Immature natural killer cell (primary cell): ENCODE data around the gene ARHGEF3. TPM values are rescaled to one million over a fixed set of nuclear protein-coding genes. Genes with fewer than 3 reads are reported as not detected.

Experiments
- DNase-seq, 3 donors: peaks; one replicate each; pipeline ENCODE4 v3.0.0; 2022; ENCODE audit warnings: mixed read lengths in 1 of 3
- H3K27ac Mint-ChIP-seq, 6 donors: one replicate each; pipeline ENCODE4 v1.8.0; 2020; ENCODE audit warnings: mixed read lengths in 6 of 6, mild to moderate bottlenecking in 5 of 6, inconsistent platforms in 4 of 6, moderate library complexity in 3 of 6
- H3K27me3 Mint-ChIP-seq, 3 donors: one replicate each; pipeline ENCODE4 v1.8.0; 2020 to 2021; ENCODE audit warnings: low read depth in 3 of 3, mild to moderate bottlenecking in 3 of 3, mixed read lengths in 3 of 3, moderate library complexity in 3 of 3, inconsistent platforms in 1 of 3
- H3K36me3 Mint-ChIP-seq, 3 donors: one replicate each; pipeline ENCODE4 v1.8.0; 2020; ENCODE audit warnings: mixed read lengths in 3 of 3, inconsistent platforms in 2 of 3, mild to moderate bottlenecking in 2 of 3
- H3K4me1 Mint-ChIP-seq, 2 donors: one replicate each; pipeline ENCODE4 v1.8.0; 2020; ENCODE audit warnings: inconsistent platforms in 2 of 2, mild to moderate bottlenecking in 2 of 2, mixed read lengths in 2 of 2, moderate library complexity in 1 of 2
- H3K4me3 Mint-ChIP-seq, 5 donors: one replicate each; pipeline ENCODE4 v1.8.0; 2020; ENCODE audit warnings: mild to moderate bottlenecking in 5 of 5, mixed read lengths in 5 of 5, inconsistent platforms in 3 of 5, moderate library complexity in 3 of 5
- H3K9me3 Mint-ChIP-seq, 6 donors: one replicate each; pipeline ENCODE4 v1.8.0; 2020; ENCODE audit warnings: mild to moderate bottlenecking in 6 of 6, mixed read lengths in 6 of 6, inconsistent platforms in 4 of 6, moderate library complexity in 3 of 6
- polyA plus RNA-seq, 3 donors: library from polyadenylated mRNA; unstranded; fragments of 300-500 nt; fragmentation: Illumina TruSeq; gene quantifications; one replicate each; pipeline ENCODE4 v1.2.3, GENCODE V29; 2021

The ARHGEF3 gene
- polyA plus RNA-seq: 100 to 1,000 TPM; 110 to 197 (median 136) TPM

- H3K27ac Mint-ChIP-seq: peak within 1 kb of the TSS; percentile 90 to 96 (median 94)
- H3K4me1 Mint-ChIP-seq: peaks cover 33 to 43% of the 10 kb centered on the region in 2 donors
- H3K9me3 Mint-ChIP-seq: no peaks in the 10 kb centered on the region
- peaks cover 0 to 4% (median 4%) of the 10 kb centered on the region in 3 donors for H3K27me3 Mint-ChIP-seq
- peak within 1 kb of the TSS; percentile 95 to 100 (median 97) for H3K4me3 Mint-ChIP-seq
- DNase-seq: peak; percentile 85 to 88 (median 88)
- peaks cover 0 to 11% (median 5%) of the 10 kb centered on the region in 3 donors for H3K36me3 Mint-ChIP-seq
Measured at GRCh38 chr3:56801662-56802377, at the start of gene ARHGEF3. ARHGEF3 (minus strand) TSS chr3:56801949; CDS start chr3:56801798, 151 bp downstream.

- no peaks in the 10 kb centered on the region for H3K9me3 Mint-ChIP-seq
- H3K4me1 Mint-ChIP-seq: no peaks in the 10 kb centered on the region
- peaks cover 0 to 3% (median 0%) of the 10 kb centered on the region in 3 donors for H3K36me3 Mint-ChIP-seq
- no peak overlapping the region for H3K27ac Mint-ChIP-seq
- peaks cover 0 to 1% (median under 1%) of the 10 kb centered on the region in 3 donors for H3K27me3 Mint-ChIP-seq
- H3K4me3 Mint-ChIP-seq: no peak overlapping the region
- DNase-seq: no peak
Measured at GRCh38 chr3:56849698-56850097, 47.9 kb upstream of the ARHGEF3 start.

GRCh38 chr3:56845505-56845904, 43.8 kb upstream of the ARHGEF3 start:
- no peaks in the 10 kb centered on the region for H3K9me3 Mint-ChIP-seq
- no peaks in the 10 kb centered on the region for H3K4me1 Mint-ChIP-seq
- peaks cover 0 to 1% (median 0%) of the 10 kb centered on the region in 3 donors for H3K27me3 Mint-ChIP-seq
- H3K27ac Mint-ChIP-seq: no peak overlapping the region
- DNase-seq: no peak
- H3K36me3 Mint-ChIP-seq: peaks cover 0 to 4% (median 0%) of the 10 kb centered on the region in 3 donors
- no peak overlapping the region for H3K4me3 Mint-ChIP-seq

GRCh38 chr3:56844536-56844935, 42.8 kb upstream of the ARHGEF3 start:
- Mint-ChIP-seq H3K4me1 (no peaks in the 10 kb centered on the region), H3K4me3 (no peak overlapping the region), H3K36me3 (peaks cover 0 to 4% (median 0%) of the 10 kb centered on the region in 3 donors), H3K27me3 (peaks cover 0 to 2% (median 1%) of the 10 kb centered on the region in 3 donors), H3K9me3 (no peaks in the 10 kb centered on the region), H3K27ac (no peak overlapping the region)
- DNase-seq: no peak

GRCh38 chr3:56839784-56840715, 38.3 kb upstream of the ARHGEF3 start:
- Mint-ChIP-seq H3K4me1 (peaks cover 2 to 7% of the 10 kb centered on the region in 2 donors), H3K36me3 (peaks cover 0 to 8% (median 3%) of the 10 kb centered on the region in 3 donors), H3K4me3 (no peak overlapping the region), H3K9me3 (no peaks in the 10 kb centered on the region), H3K27ac (no peak overlapping the region), H3K27me3 (peaks cover 0 to 2% (median 1%) of the 10 kb centered on the region in 3 donors)
- DNase-seq: no peak

- Mint-ChIP-seq H3K9me3 (no peaks in the 10 kb centered on the region), H3K27ac (no peak overlapping the region), H3K4me3 (no peak overlapping the region), H3K4me1 (peaks cover 2 to 7% of the 10 kb centered on the region in 2 donors), H3K27me3 (peaks cover 0 to 2% (median 1%) of the 10 kb centered on the region in 3 donors), H3K36me3 (peaks cover 0 to 5% (median 3%) of the 10 kb centered on the region in 3 donors)
- DNase-seq: no peak
Measured at GRCh38 chr3:56838448-56838847, 36.7 kb upstream of the ARHGEF3 start.

GRCh38 chr3:56837196-56837955, 35.6 kb upstream of the ARHGEF3 start:
- no peak overlapping the region for H3K4me3 Mint-ChIP-seq
- H3K9me3 Mint-ChIP-seq: no peaks in the 10 kb centered on the region
- peaks cover 2 to 7% of the 10 kb centered on the region in 2 donors for H3K4me1 Mint-ChIP-seq
- peaks cover 0 to 2% (median 1%) of the 10 kb centered on the region in 3 donors for H3K27me3 Mint-ChIP-seq
- peak overlapping the region in 1 of 6 donors; percentile 36 for H3K27ac Mint-ChIP-seq
- DNase-seq: no peak
- peaks cover 3 to 4% (median 4%) of the 10 kb centered on the region in 3 donors for H3K36me3 Mint-ChIP-seq

GRCh38 chr3:56836276-56837163, 34.8 kb upstream of the ARHGEF3 start:
- no peak overlapping the region for H3K27ac Mint-ChIP-seq
- H3K27me3 Mint-ChIP-seq: peaks cover 0 to 2% (median 1%) of the 10 kb centered on the region in 3 donors
- peaks cover 3 to 4% (median 4%) of the 10 kb centered on the region in 3 donors for H3K36me3 Mint-ChIP-seq
- DNase-seq: no peak
- H3K4me1 Mint-ChIP-seq: peaks cover 2 to 7% of the 10 kb centered on the region in 2 donors
- H3K4me3 Mint-ChIP-seq: no peak overlapping the region
- no peaks in the 10 kb centered on the region for H3K9me3 Mint-ChIP-seq

GRCh38 chr3:56835650-56836227, 34.0 kb upstream of the ARHGEF3 start:
- Mint-ChIP-seq H3K27me3 (peaks cover 0 to 2% (median 1%) of the 10 kb centered on the region in 3 donors), H3K9me3 (no peaks in the 10 kb centered on the region), H3K4me3 (no peak overlapping the region), H3K27ac (no peak overlapping the region), H3K4me1 (peaks cover 2 to 7% of the 10 kb centered on the region in 2 donors), H3K36me3 (peaks cover 3 to 4% (median 4%) of the 10 kb centered on the region in 3 donors)
- DNase-seq: no peak

GRCh38 chr3:56833536-56833935, 31.8 kb upstream of the ARHGEF3 start:
- H3K27ac Mint-ChIP-seq: no peak overlapping the region

GRCh38 chr3:56833022-56833421, 31.3 kb upstream of the ARHGEF3 start:
- H3K27me3 Mint-ChIP-seq: peaks cover 0 to 1% (median 0%) of the 10 kb centered on the region in 3 donors
- peaks cover 0 to 4% (median 4%) of the 10 kb centered on the region in 3 donors for H3K36me3 Mint-ChIP-seq
- H3K4me1 Mint-ChIP-seq: peaks cover 0 to 7% of the 10 kb centered on the region in 2 donors
- H3K9me3 Mint-ChIP-seq: no peaks in the 10 kb centered on the region
- H3K4me3 Mint-ChIP-seq: no peak overlapping the region
- DNase-seq: no peak
- no peak overlapping the region for H3K27ac Mint-ChIP-seq

More at GRCh38 chr3:56833536-56833935, 31.8 kb upstream of the ARHGEF3 start:
- Mint-ChIP-seq H3K36me3 (peaks cover 2 to 4% (median 4%) of the 10 kb centered on the region in 3 donors), H3K9me3 (no peaks in the 10 kb centered on the region), H3K4me1 (peaks cover 2 to 7% of the 10 kb centered on the region in 2 donors), H3K4me3 (no peak overlapping the region), H3K27me3 (peaks cover 0 to 1% (median 0%) of the 10 kb centered on the region in 3 donors)
- DNase-seq: no peak

- Mint-ChIP-seq H3K9me3 (no peaks in the 10 kb centered on the region), H3K27me3 (peaks cover 0 to 1% (median 0%) of the 10 kb centered on the region in 3 donors), H3K36me3 (peaks cover 0 to 4% (median 4%) of the 10 kb centered on the region in 3 donors), H3K4me1 (no peaks in the 10 kb centered on the region), H3K4me3 (no peak overlapping the region), H3K27ac (no peak overlapping the region)
- DNase-seq: no peak
Measured at GRCh38 chr3:56831572-56831971, 29.8 kb upstream of the ARHGEF3 start.
